SK-N-SH (cell line): ENCODE measurements around the gene KRT222. TPM values are rescaled to one million over a fixed set of nuclear protein-coding genes. Genes with fewer than 3 reads are reported as not detected.

ENCODE experiments used
- CTCF ChIA-PET: fragments of 300-600, 350-600 bp; formaldehyde crosslinking; extraction: SDS; loops from one replicate; lab custom pipeline; 2021; lab: Yijun Ruan, JAX
- POLR2A ChIA-PET: fragments of 350-600 bp; sonication (Branson Sonifier 250); formaldehyde crosslinking; extraction: SDS; loops from one replicate; lab custom pipeline; 2020; ENCODE audit warnings: antibody characterized with exemption, inconsistent platforms; lab: Yijun Ruan, JAX
- DNase-seq: peaks from one replicate; pipeline ENCODE4 v3.0.0; 2012
- H2AFZ ChIP-seq: fragments of 200-600 bp; sonication (generic); 2 replicates; pipeline ENCODE4 v1.8.1; 2016; ENCODE audit warnings: antibody characterized with exemption, mild to moderate bottlenecking, low read depth
- H3F3A ChIP-seq: fragments of 200-600 bp; sonication (generic); replicated peaks from 2 replicates; pipeline ENCODE3; 2016; ENCODE audit warnings: antibody characterized with exemption, mild to moderate bottlenecking; ENCODE audit not compliant: insufficient read depth
- H3K27ac ChIP-seq, 2 experiments: fragments of 200-500 bp in 1 of 2; fragments of 200-600 bp in 1 of 2; sonication (Bioruptor generic) in 1 of 2; sonication (generic), shearing (Covaris generic) in 1 of 2; 2 replicates each; pipeline versions ENCODE4 v1.5.1 to v1.6.1; 2014 to 2016; ENCODE audit warnings: low read depth in 2 of 2, inconsistent platforms in 1 of 2, low read length in 1 of 2, mild to moderate bottlenecking in 1 of 2, mixed read lengths in 1 of 2
- H3K27me3 ChIP-seq: fragments of 200-600 bp; sonication (generic), shearing (Covaris generic); 2 replicates; pipeline ENCODE4 v1.6.1; 2016; ENCODE audit warnings: mixed run types; ENCODE audit not compliant: insufficient read depth
- H3K36me3 ChIP-seq, 2 experiments: fragments of 200-500 bp in 1 of 2; fragments of 200-600 bp in 1 of 2; sonication (Bioruptor generic) in 1 of 2; sonication (generic) in 1 of 2; replicated peaks in 1 of 2; 2 replicates each; pipeline versions ENCODE3 to v1.5.1; 2014 to 2016; ENCODE audit warnings: low read length in 1 of 2, mild to moderate bottlenecking in 1 of 2; ENCODE audit not compliant: insufficient read depth in 2 of 2, control insufficient read depth in 1 of 2
- H3K4me1 ChIP-seq, 2 experiments: fragments of 200-500 bp in 1 of 2; fragments of 200-600 bp in 1 of 2; sonication (Bioruptor generic) in 1 of 2; sonication (generic), shearing (Covaris generic) in 1 of 2; 2 replicates each; pipeline versions ENCODE4 v1.5.1 to v1.6.1; 2014 to 2016; ENCODE audit warnings: low read depth in 1 of 2, low read length in 1 of 2, mixed run types in 1 of 2; ENCODE audit not compliant: insufficient read depth in 2 of 2, control insufficient read depth in 1 of 2
- H3K4me2 ChIP-seq: fragments of 200-600 bp; sonication (generic), shearing (Covaris generic); 2 replicates; pipeline ENCODE4 v1.6.1; 2017; ENCODE audit warnings: mixed run types
- H3K4me3 ChIP-seq, 2 experiments: fragments of 200-500 bp in 1 of 2; fragments of 200-600 bp in 1 of 2; sonication (Bioruptor generic) in 1 of 2; sonication (generic), shearing (Covaris generic) in 1 of 2; 2 replicates each; pipeline versions ENCODE4 v1.5.1 to v1.8.1; 2014 to 2016; ENCODE audit warnings: low read depth in 2 of 2, inconsistent platforms in 1 of 2, low read length in 1 of 2, mild to moderate bottlenecking in 1 of 2, mixed read lengths in 1 of 2, moderate library complexity in 1 of 2
- H3K79me2 ChIP-seq: fragments of 200-600 bp; sonication (generic); 2 replicates; pipeline ENCODE4 v1.8.1; 2017; ENCODE audit warnings: mild to moderate bottlenecking; ENCODE audit not compliant: insufficient read depth
- H3K9ac ChIP-seq: fragments of 200-600 bp; sonication (generic); 2 replicates; pipeline ENCODE4 v1.6.1; 2017; ENCODE audit warnings: mixed run types
- H3K9me2 ChIP-seq: fragments of 200-600 bp; sonication (generic); 2 replicates; pipeline ENCODE4 v1.6.1; 2017; ENCODE audit warnings: mixed run types
- H3K9me3 ChIP-seq: fragments of 200-600 bp; sonication (generic); 2 replicates; pipeline ENCODE4 v1.6.1; 2017; ENCODE audit warnings: mixed run types, mild to moderate bottlenecking, moderate library complexity
- H4K20me1 ChIP-seq: fragments of 200-600 bp; sonication (generic); 2 replicates; pipeline ENCODE4 v1.6.1; 2017; ENCODE audit warnings: mild to moderate bottlenecking, mixed run types; ENCODE audit not compliant: insufficient read depth
- CHD2 ChIP-seq: fragments of 150-350 bp; IDR thresholded peaks from 2 replicates; pipeline ENCODE4 v1.6.1; 2018; ENCODE audit warnings: low read length; ENCODE audit not compliant: partially characterized antibody
- EP300 ChIP-seq, 2 experiments: IDR thresholded peaks; 2 replicates each; pipeline versions ENCODE4 v1.4.0 to v1.6.1; 2012; ENCODE audit warnings: borderline replicate concordance in 1 of 2, low read depth in 1 of 2, low read length in 1 of 2
- FOSL2 ChIP-seq: IDR thresholded peaks from 2 replicates; pipeline ENCODE4 v1.4.0; 2012; ENCODE audit warnings: low read depth, mild to moderate bottlenecking, moderate library complexity, borderline replicate concordance
- FOXJ3 ChIP-seq: sonication (generic); formaldehyde crosslinking; IDR thresholded peaks from 2 replicates; pipeline ENCODE4 v1.5.1; 2020; ENCODE audit warnings: mild to moderate bottlenecking, missing genetic modification reagents
- GABPA ChIP-seq: IDR thresholded peaks from 2 replicates; pipeline ENCODE4 v1.4.0; 2012; ENCODE audit warnings: low read depth, mild to moderate bottlenecking
- GATA2 ChIP-seq: sonication (generic); formaldehyde crosslinking; IDR thresholded peaks from 2 replicates; pipeline ENCODE4 v1.5.0; 2020; ENCODE audit warnings: mild to moderate bottlenecking, missing genetic modification reagents
- JUND ChIP-seq: IDR thresholded peaks from 2 replicates; pipeline ENCODE4 v1.4.0; 2012
- MEF2A ChIP-seq: IDR thresholded peaks from 2 replicates; pipeline ENCODE4 v1.4.0; 2012; ENCODE audit warnings: low read depth, borderline replicate concordance
- POLR2AphosphoS5 ChIP-seq: IDR thresholded peaks from 2 replicates; pipeline ENCODE4 v1.6.1; 2012; ENCODE audit warnings: low read depth, low read length
- RAD21 ChIP-seq: IDR thresholded peaks from 2 replicates; pipeline ENCODE4 v1.6.1; 2012; ENCODE audit warnings: mild to moderate bottlenecking, low read length
- RFX5 ChIP-seq: IDR thresholded peaks from 2 replicates; pipeline ENCODE4 v1.6.1; 2012; ENCODE audit warnings: mild to moderate bottlenecking, improper control_type of control experiment, low read length
- RXRA ChIP-seq: IDR thresholded peaks from 2 replicates; pipeline ENCODE4 v1.4.0; 2012; ENCODE audit warnings: low read depth, mild to moderate bottlenecking, borderline replicate concordance
- TAF1 ChIP-seq: IDR thresholded peaks from 2 replicates; pipeline ENCODE4 v1.6.1; 2012; ENCODE audit warnings: low read depth, mild to moderate bottlenecking, low read length, moderate library complexity, borderline replicate concordance
- TCF12 ChIP-seq: IDR thresholded peaks from 2 replicates; pipeline ENCODE4 v1.4.0; 2012
- TEAD4 ChIP-seq: IDR thresholded peaks from 2 replicates; pipeline ENCODE4 v1.4.0; 2012; ENCODE audit warnings: mild to moderate bottlenecking, borderline replicate concordance; ENCODE audit not compliant: insufficient read depth
- YY1 ChIP-seq: IDR thresholded peaks from 2 replicates; pipeline ENCODE4 v1.4.0; 2012; ENCODE audit warnings: low read depth, mild to moderate bottlenecking
- WGBS: methylation state at CpG from one replicate; pipeline ENCODE4 v1.1.6; 2017; ENCODE audit warnings: low lambda C conversion rate; 5-methylcytosine and 5-hydroxymethylcytosine counted together
- polyA plus RNA-seq, 3 experiments: library from polyadenylated mRNA; depleted of rRNA; stranded (reverse); fragments of >200 nt; gene quantifications; 2 replicates each; pipeline ENCODE4 v1.2.3, GENCODE V29; 2012
- TF ChIP-seq, protein P1 (sequence below): IDR thresholded peaks from 2 replicates; pipeline ENCODE4; 2012
- TF ChIP-seq, protein P2 (sequence below): IDR thresholded peaks from 2 replicates; pipeline ENCODE4 v1.6.1; 2012; ENCODE audit warnings: mild to moderate bottlenecking, low read depth, low read length, moderate library complexity
- TF ChIP-seq, protein P3 (sequence below): fragments of 200-600 bp; sonication (generic); IDR thresholded peaks from 2 replicates; pipeline ENCODE4 v1.6.1; 2017; ENCODE audit warnings: antibody characterized with exemption, mild to moderate bottlenecking, moderate library complexity
- TF ChIP-seq, protein P4 (sequence below): IDR thresholded peaks from 2 replicates; pipeline ENCODE4 v1.4.0; 2012; ENCODE audit warnings: low read depth

The KRT222 gene
- polyA plus RNA-seq, 1 of the 3 experiments (the other 2 are of a cell fraction), result not detected

DNA sequence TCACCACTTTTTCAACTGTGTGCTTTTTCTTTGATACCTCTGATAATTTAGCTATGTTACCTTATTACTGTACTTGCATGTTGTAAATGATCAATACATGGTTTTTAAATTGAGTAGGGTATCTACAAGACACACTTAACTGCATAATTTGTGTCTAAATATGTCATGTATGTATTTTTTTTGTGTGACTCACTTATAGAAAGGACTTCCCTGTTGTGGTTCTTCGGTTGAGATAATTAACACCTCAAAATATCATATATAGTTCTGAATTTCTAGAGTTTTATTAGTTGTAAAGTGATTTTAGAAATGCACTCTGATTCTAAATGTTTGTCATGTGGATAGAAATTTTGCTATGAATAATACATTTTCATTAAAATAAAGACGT is 14.5 kb upstream of the KRT222 start:
- H3K4me3 ChIP-seq, result no peak overlapping the region
- 10% methylated on average over 2 of the region's 2 CpGs for WGBS
- no peak overlapping the region for H3K4me2 ChIP-seq
- no peak overlapping the region for H3K27ac ChIP-seq
- TF ChIP-seq EP300 (IDR thresholded peaks at IDR 0.05; ENCODE audit: borderline replicate concordance in 1 of 2, low read depth in 1 of 2, low read length in 1 of 2) (no peak), POLR2AphosphoS5 (no peak)
- TF ChIP-seq, protein P1, sequence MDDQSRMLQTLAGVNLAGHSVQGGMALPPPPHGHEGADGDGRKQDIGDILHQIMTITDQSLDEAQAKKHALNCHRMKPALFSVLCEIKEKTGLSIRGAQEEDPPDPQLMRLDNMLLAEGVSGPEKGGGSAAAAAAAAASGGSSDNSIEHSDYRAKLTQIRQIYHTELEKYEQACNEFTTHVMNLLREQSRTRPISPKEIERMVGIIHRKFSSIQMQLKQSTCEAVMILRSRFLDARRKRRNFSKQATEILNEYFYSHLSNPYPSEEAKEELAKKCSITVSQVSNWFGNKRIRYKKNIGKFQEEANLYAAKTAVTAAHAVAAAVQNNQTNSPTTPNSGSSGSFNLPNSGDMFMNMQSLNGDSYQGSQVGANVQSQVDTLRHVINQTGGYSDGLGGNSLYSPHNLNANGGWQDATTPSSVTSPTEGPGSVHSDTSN, result no peak
- TF ChIP-seq, all 33 proteins: peak for 0
- H3K9me3 ChIP-seq, result no peaks in the 10 kb centered on the region
- ChIA-PET POLR2A (no interaction called here), CTCF (interaction anchor here (0.6 kb wide), 1 partner anchor 25 kb away, joined by 3 read pairs; the partner anchor contains the start of gene KRT24)
- H2AFZ ChIP-seq, result no peak overlapping the region
- H3K4me1 ChIP-seq, result no peaks in the 10 kb centered on the region
- no peaks in the 10 kb centered on the region for H3K9me2 ChIP-seq
- no peaks in the 10 kb centered on the region for H3K79me2 ChIP-seq
- no peaks in the 10 kb centered on the region for H4K20me1 ChIP-seq
- no peaks in the 10 kb centered on the region for H3F3A ChIP-seq
- H3K9ac ChIP-seq, result no peak overlapping the region
- no peak for DNase-seq
- peaks cover 75% of the 10 kb centered on the region for H3K27me3 ChIP-seq
- no peaks in the 10 kb centered on the region for H3K36me3 ChIP-seq

DNA sequence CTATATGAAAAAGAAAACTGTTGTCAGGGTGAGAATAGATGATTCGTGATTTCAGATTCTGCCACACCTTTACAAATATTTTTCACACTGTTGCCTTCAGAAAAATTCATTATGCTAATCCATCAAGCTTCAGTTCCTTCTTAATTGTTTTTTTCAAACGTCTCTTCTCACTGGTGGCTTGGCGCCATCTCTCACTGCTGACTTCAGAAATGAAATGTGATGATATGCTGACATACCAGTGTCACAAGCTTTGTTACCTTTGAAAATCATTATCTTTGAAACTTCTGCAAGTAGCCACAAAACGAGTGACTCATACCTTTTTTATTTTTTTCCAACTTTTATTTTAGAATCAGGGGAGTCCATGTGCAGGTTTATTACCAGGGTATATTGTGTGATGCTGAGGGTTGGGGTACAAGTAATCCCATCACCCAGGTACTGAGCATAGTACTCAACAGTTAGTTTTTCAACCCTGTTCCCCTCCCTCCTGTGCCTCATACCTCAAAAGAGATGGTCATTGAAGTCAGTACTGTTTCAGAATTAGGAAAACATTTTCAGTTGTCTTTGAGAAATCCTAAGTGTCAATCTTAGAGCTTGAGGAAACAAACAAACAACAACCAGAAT is 14.0 kb upstream of the KRT222 start:
- H3K36me3 ChIP-seq, result no peaks in the 10 kb centered on the region
- no peaks in the 10 kb centered on the region for H3K79me2 ChIP-seq
- POLR2A ChIA-PET, result no interaction called here
- no peak overlapping the region for H2AFZ ChIP-seq
- H3K4me1 ChIP-seq, result no peaks in the 10 kb centered on the region
- no peaks in the 10 kb centered on the region for H3K9me3 ChIP-seq
- CTCF ChIA-PET, result interaction anchor here (0.6 kb wide), 1 partner anchor 25 kb away, joined by 3 read pairs; the partner anchor contains the start of gene KRT24
- TF ChIP-seq MEF2A (no peak), TCF12 (no peak), FOSL2 (no peak), GABPA (no peak), RXRA (no peak), RAD21 (no peak), FOXJ3 (CRISPR knock-in tag) (no peak), RFX5 (no peak), TEAD4 (no peak), CHD2 (no peak), JUND (no peak), GATA2 (CRISPR knock-in tag) (no peak), YY1 (no peak), TAF1 (no peak)
- TF ChIP-seq, protein P2, sequence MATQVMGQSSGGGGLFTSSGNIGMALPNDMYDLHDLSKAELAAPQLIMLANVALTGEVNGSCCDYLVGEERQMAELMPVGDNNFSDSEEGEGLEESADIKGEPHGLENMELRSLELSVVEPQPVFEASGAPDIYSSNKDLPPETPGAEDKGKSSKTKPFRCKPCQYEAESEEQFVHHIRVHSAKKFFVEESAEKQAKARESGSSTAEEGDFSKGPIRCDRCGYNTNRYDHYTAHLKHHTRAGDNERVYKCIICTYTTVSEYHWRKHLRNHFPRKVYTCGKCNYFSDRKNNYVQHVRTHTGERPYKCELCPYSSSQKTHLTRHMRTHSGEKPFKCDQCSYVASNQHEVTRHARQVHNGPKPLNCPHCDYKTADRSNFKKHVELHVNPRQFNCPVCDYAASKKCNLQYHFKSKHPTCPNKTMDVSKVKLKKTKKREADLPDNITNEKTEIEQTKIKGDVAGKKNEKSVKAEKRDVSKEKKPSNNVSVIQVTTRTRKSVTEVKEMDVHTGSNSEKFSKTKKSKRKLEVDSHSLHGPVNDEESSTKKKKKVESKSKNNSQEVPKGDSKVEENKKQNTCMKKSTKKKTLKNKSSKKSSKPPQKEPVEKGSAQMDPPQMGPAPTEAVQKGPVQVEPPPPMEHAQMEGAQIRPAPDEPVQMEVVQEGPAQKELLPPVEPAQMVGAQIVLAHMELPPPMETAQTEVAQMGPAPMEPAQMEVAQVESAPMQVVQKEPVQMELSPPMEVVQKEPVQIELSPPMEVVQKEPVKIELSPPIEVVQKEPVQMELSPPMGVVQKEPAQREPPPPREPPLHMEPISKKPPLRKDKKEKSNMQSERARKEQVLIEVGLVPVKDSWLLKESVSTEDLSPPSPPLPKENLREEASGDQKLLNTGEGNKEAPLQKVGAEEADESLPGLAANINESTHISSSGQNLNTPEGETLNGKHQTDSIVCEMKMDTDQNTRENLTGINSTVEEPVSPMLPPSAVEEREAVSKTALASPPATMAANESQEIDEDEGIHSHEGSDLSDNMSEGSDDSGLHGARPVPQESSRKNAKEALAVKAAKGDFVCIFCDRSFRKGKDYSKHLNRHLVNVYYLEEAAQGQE, result no peak
- TF ChIP-seq, protein P3, sequence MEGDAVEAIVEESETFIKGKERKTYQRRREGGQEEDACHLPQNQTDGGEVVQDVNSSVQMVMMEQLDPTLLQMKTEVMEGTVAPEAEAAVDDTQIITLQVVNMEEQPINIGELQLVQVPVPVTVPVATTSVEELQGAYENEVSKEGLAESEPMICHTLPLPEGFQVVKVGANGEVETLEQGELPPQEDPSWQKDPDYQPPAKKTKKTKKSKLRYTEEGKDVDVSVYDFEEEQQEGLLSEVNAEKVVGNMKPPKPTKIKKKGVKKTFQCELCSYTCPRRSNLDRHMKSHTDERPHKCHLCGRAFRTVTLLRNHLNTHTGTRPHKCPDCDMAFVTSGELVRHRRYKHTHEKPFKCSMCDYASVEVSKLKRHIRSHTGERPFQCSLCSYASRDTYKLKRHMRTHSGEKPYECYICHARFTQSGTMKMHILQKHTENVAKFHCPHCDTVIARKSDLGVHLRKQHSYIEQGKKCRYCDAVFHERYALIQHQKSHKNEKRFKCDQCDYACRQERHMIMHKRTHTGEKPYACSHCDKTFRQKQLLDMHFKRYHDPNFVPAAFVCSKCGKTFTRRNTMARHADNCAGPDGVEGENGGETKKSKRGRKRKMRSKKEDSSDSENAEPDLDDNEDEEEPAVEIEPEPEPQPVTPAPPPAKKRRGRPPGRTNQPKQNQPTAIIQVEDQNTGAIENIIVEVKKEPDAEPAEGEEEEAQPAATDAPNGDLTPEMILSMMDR, result no peak
- TF ChIP-seq, protein P4, sequence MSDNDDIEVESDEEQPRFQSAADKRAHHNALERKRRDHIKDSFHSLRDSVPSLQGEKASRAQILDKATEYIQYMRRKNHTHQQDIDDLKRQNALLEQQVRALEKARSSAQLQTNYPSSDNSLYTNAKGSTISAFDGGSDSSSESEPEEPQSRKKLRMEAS, result no peak
- peaks cover 75% of the 10 kb centered on the region for H3K27me3 ChIP-seq
- no peaks in the 10 kb centered on the region for H3K9me2 ChIP-seq
- H3K27ac ChIP-seq, result no peak overlapping the region
- H4K20me1 ChIP-seq, result no peaks in the 10 kb centered on the region
- no peak overlapping the region for H3K4me3 ChIP-seq
- no peak overlapping the region for H3K9ac ChIP-seq
- H3K4me2 ChIP-seq, result no peak overlapping the region
- H3F3A ChIP-seq, result no peaks in the 10 kb centered on the region
- WGBS, result 5% methylated on average over 4 of the region's 4 CpGs
- DNase-seq, result no peak
